OCI-LY7 (cell line): Measurements from ENCODE around the gene OSBPL1A. TPM values are rescaled to one million over a fixed set of nuclear protein-coding genes. Genes with fewer than 3 reads are reported as not detected.

Source experiments
- BruUV-seq: library from RNA; stranded (reverse); fragments of 400-500 nt; replicated peaks from 2 replicates; lab custom pipeline; 2021; lab: Mats Ljungman, UMichigan
- CTCF ChIA-PET: fragments of 300-600 bp; sonication (Branson Sonifier 250); formaldehyde crosslinking; loops from one replicate; lab custom pipeline; 2022; ENCODE audit warnings: antibody characterized with exemption; ENCODE audit not compliant: unreplicated experiment; lab: Charles Lee
- POLR2A ChIA-PET: fragments of 300-600 bp; sonication (Branson Sonifier 250); formaldehyde crosslinking; loops from one replicate; lab custom pipeline; 2022; ENCODE audit warnings: antibody characterized with exemption; lab: Charles Lee
- DNase-seq: peaks from one replicate; pipeline ENCODE4 v3.0.0-alpha.2; 2015; ENCODE audit warnings: low spot score
- H2AFZ ChIP-seq: fragments of 200-600 bp; sonication (generic), shearing (Covaris generic); 2 replicates; pipeline ENCODE4 v1.6.1; 2014; ENCODE audit warnings: mild to moderate bottlenecking, antibody characterized with exemption, low read length, moderate library complexity
- H3K27ac ChIP-seq: fragments of 200-600 bp; sonication (generic); 2 replicates; pipeline ENCODE4 v1.5.1; 2014; ENCODE audit warnings: mixed run types, low read depth, mild to moderate bottlenecking, moderate library complexity, low read length, inconsistent platforms; ENCODE audit not compliant: poor library complexity, severe bottlenecking
- H3K36me3 ChIP-seq: fragments of 200-600 bp; sonication (generic); 2 replicates; pipeline ENCODE4 v1.6.1; 2014; ENCODE audit warnings: mild to moderate bottlenecking, antibody characterized with exemption, low read length, moderate library complexity, mixed read lengths; ENCODE audit not compliant: insufficient read depth
- H3K4me1 ChIP-seq: fragments of 200-600 bp; sonication (generic); 2 replicates; pipeline ENCODE4 v1.5.1; 2014; ENCODE audit warnings: mild to moderate bottlenecking, low read length; ENCODE audit not compliant: insufficient read depth, poor library complexity, severe bottlenecking
- H3K4me2 ChIP-seq: fragments of 200-600 bp; sonication (generic); 2 replicates; pipeline ENCODE4 v1.6.1; 2014; ENCODE audit warnings: mild to moderate bottlenecking, low read length
- H3K4me3 ChIP-seq: fragments of 200-600 bp; sonication (generic); 2 replicates; pipeline ENCODE4 v1.5.1; 2014; ENCODE audit warnings: mild to moderate bottlenecking, low read depth, low read length; ENCODE audit not compliant: poor library complexity, severe bottlenecking
- H3K79me2 ChIP-seq: fragments of 200-600 bp; sonication (generic); 2 replicates; pipeline ENCODE4 v1.6.1; 2016; ENCODE audit warnings: low read depth, mild to moderate bottlenecking, low read length, moderate library complexity, mixed read lengths; ENCODE audit not compliant: insufficient read depth
- H3K9me2 ChIP-seq: fragments of 200-600 bp; sonication (generic); 2 replicates; pipeline ENCODE4 v1.6.1; 2016; ENCODE audit warnings: mild to moderate bottlenecking, low read length, mixed read lengths; ENCODE audit not compliant: insufficient read depth
- H3K9me3 ChIP-seq: fragments of 200-600 bp; sonication (generic); 2 replicates; pipeline ENCODE4 v1.6.1; 2014; ENCODE audit warnings: mild to moderate bottlenecking, mixed run types, low read length, mixed read lengths
- H4K20me1 ChIP-seq: fragments of 200-600 bp; sonication (generic); 2 replicates; pipeline ENCODE4 v1.6.1; 2014; ENCODE audit warnings: mild to moderate bottlenecking, antibody characterized with exemption, low read length, moderate library complexity, mixed read lengths; ENCODE audit not compliant: insufficient read depth
- EZH2phosphoT487 ChIP-seq: fragments of 200-600 bp; sonication (generic); IDR thresholded peaks from 2 replicates; pipeline ENCODE4 v1.6.1; 2018; ENCODE audit warnings: low read depth, borderline replicate concordance, mild to moderate bottlenecking, mixed run types, antibody characterized with exemption, low read length, moderate library complexity, mixed read lengths
- intact Hi-C: fragments of 100-400 bp; cut with micrococcal nuclease; formaldehyde crosslinking; loops from one replicate; pipeline ENCODE4 v1.10.0; 2022; ENCODE audit not compliant: unreplicated experiment
- total RNA-seq, 2 experiments: library from RNA; depleted of rRNA in 1 of 2; stranded (reverse); fragments of >200 nt in 1 of 2; shearing (Covaris generic) in 1 of 2; gene quantifications; 2 replicates each; pipeline ENCODE4 v1.2.3, GENCODE V29; 2014 to 2022
- TF ChIP-seq, protein P1 (sequence below): fragments of 200-600 bp; sonication (generic); conservative IDR thresholded peaks from 2 replicates; pipeline ENCODE4 v1.5.1; 2014; ENCODE audit warnings: mild to moderate bottlenecking, antibody characterized with exemption, low read length, moderate library complexity, mixed read lengths

The OSBPL1A gene
- total RNA-seq, 2 experiments from 2014 or later, result 0.06 to 0.59 TPM

DNA sequence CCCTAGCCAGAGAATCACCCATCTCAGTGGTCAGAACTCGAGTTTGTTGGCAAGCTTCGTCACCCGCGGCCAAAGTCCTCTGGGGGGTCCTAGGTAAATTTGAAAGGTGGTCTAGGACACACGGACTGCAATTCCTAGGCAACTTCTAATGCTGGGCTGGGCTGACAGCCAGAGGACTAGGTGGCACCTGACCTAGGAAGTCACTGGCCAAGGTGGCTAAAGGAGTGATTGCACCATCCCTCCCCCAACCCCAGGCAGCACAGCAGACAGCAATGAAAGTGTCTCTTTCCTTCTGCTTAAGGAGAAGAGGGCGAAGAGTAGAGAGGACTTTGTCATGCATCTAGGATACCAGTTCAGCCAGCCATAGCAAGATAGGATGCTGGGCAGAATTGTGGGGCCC is 147.9 kb downstream of the OSBPL1A start:
- no peaks in the 10 kb centered on the region for H3K9me2 ChIP-seq
- no peaks in the 10 kb centered on the region for H4K20me1 ChIP-seq
- no peak overlapping the region for H2AFZ ChIP-seq
- H3K4me2 ChIP-seq, result no peak overlapping the region
- no peaks in the 10 kb centered on the region for H3K79me2 ChIP-seq
- no peak for TF ChIP-seq EZH2phosphoT487
- TF ChIP-seq, protein P1, sequence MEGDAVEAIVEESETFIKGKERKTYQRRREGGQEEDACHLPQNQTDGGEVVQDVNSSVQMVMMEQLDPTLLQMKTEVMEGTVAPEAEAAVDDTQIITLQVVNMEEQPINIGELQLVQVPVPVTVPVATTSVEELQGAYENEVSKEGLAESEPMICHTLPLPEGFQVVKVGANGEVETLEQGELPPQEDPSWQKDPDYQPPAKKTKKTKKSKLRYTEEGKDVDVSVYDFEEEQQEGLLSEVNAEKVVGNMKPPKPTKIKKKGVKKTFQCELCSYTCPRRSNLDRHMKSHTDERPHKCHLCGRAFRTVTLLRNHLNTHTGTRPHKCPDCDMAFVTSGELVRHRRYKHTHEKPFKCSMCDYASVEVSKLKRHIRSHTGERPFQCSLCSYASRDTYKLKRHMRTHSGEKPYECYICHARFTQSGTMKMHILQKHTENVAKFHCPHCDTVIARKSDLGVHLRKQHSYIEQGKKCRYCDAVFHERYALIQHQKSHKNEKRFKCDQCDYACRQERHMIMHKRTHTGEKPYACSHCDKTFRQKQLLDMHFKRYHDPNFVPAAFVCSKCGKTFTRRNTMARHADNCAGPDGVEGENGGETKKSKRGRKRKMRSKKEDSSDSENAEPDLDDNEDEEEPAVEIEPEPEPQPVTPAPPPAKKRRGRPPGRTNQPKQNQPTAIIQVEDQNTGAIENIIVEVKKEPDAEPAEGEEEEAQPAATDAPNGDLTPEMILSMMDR, result no peak
- H3K4me1 ChIP-seq, result no peaks in the 10 kb centered on the region
- H3K36me3 ChIP-seq, result no peaks in the 10 kb centered on the region
- CTCF ChIA-PET, result no interaction called here
- H3K27ac ChIP-seq, result no peak overlapping the region
- DNase-seq, result no peak
- POLR2A ChIA-PET, result no interaction called here
- no peak overlapping the region for H3K4me3 ChIP-seq
- H3K9me3 ChIP-seq, result no peaks in the 10 kb centered on the region
- intact Hi-C loops, result no loop called here
- no TSS peak for BruUV-seq

DNA sequence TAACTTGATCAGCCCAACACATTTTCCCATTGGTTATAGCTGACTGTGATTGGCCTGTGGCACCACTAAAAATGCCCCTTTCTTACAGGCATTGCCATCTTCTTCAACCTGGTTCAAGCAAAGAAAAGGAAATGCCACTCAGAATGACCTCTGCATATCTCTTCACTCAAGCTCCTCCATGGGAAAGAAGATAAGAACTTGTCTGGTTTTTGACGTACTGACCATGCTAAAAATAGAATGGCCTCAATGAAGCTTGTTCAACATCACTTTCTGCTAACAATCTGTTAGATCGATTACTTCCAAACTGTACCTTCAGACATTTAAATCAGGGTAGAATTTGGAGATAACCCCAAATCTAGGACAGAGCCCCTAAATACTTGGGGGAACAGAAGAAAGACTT is 149.3 kb downstream of the OSBPL1A start:
- H3K4me2 ChIP-seq, result no peak overlapping the region
- no peak overlapping the region for H3K27ac ChIP-seq
- H3K4me1 ChIP-seq, result no peaks in the 10 kb centered on the region
- H4K20me1 ChIP-seq, result no peaks in the 10 kb centered on the region; the same call in 1 of the 2 replicates
- H3K9me2 ChIP-seq, result no peaks in the 10 kb centered on the region
- no peak for DNase-seq
- H3K9me3 ChIP-seq, result no peaks in the 10 kb centered on the region
- H3K79me2 ChIP-seq, result no peaks in the 10 kb centered on the region
- intact Hi-C loops, result no loop called here
- no peak overlapping the region for H2AFZ ChIP-seq
- ChIA-PET CTCF (no interaction called here), POLR2A (no interaction called here)
- no TSS peak for BruUV-seq
- TF ChIP-seq EZH2phosphoT487, result no peak
- TF ChIP-seq, protein P1, result no peak
- H3K4me3 ChIP-seq, result no peak overlapping the region
- H3K36me3 ChIP-seq, result no peaks in the 10 kb centered on the region

DNA sequence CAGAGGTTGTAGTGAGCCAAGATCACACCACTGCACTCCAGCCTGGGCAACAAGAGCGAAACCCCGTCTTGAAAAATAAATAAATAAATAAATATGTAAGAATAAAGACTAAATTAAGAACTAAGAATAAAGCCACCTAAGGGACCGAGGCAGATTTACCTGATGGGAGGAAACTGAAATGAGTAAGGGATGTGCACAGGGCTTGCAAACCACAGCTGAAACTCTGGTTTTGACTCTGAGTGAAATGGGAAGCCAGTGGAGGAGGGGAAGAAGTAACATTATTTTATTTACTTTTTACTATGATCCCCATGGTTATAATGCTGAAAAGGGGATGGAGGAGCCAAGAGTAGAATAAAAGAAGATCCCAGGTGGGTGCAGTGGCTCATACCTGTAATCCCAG is 151.5 kb downstream of the OSBPL1A start:
- ChIA-PET CTCF (no interaction called here), POLR2A (interaction anchor here (0.6 kb wide), 1 partner anchor 61 kb away, joined by 3 read pairs; no protein-coding TSS in a partner anchor)
- DNase-seq, result no peak
- Histone ChIP-seq H3K9me2 (no peaks in the 10 kb centered on the region), H3K27ac (no peak overlapping the region), H4K20me1 (no peaks in the 10 kb centered on the region; the same call in 1 of the 2 replicates), H3K4me2 (no peak overlapping the region), H3K4me1 (no peaks in the 10 kb centered on the region), H3K79me2 (no peaks in the 10 kb centered on the region), H3K4me3 (no peak overlapping the region), H3K9me3 (no peaks in the 10 kb centered on the region), H3K36me3 (no peaks in the 10 kb centered on the region), H2AFZ (no peak overlapping the region)
- no TSS peak for BruUV-seq
- intact Hi-C loops, result no loop called here
- no peak for TF ChIP-seq EZH2phosphoT487
- TF ChIP-seq, protein P1, result no peak
